PFSK-1 (cell line): ENCODE data around the gene BRIX1.

Experiments used
- FOXP2 ChIP-seq: optimal IDR thresholded peaks from 2 replicates; pipeline ENCODE3; 2011; ENCODE audit warnings: borderline replicate concordance, control low read depth, inconsistent platforms; ENCODE audit not compliant: insufficient read depth; ENCODE audit errors: extremely low read length, extremely low read depth
- POLR2AphosphoS5 ChIP-seq: IDR thresholded peaks from 2 replicates; pipeline ENCODE4 v1.6.1; 2012; ENCODE audit warnings: low read depth, mild to moderate bottlenecking, control low read depth, low read length, moderate library complexity
- SIN3A ChIP-seq: IDR thresholded peaks from 2 replicates; pipeline ENCODE4 v1.6.1; 2012; ENCODE audit warnings: mild to moderate bottlenecking, low read length, moderate library complexity, borderline replicate concordance; ENCODE audit not compliant: insufficient read depth
- TAF1 ChIP-seq: IDR thresholded peaks from 2 replicates; pipeline ENCODE4 v1.6.1; 2012; ENCODE audit warnings: low read length, control low read depth, borderline replicate concordance; ENCODE audit not compliant: insufficient read depth
- TF ChIP-seq, protein P1 (sequence below), 2 experiments: IDR thresholded peaks; 2 replicates each; pipeline versions ENCODE4 v1.6.1 to v1.8.0; 2011 to 2012; ENCODE audit warnings: low read depth in 2 of 2, low read length in 2 of 2, control low read depth in 1 of 2, inconsistent platforms in 1 of 2, mild to moderate bottlenecking in 1 of 2, moderate library complexity in 1 of 2; ENCODE audit not compliant: insufficient read depth in 1 of 2

DNA sequence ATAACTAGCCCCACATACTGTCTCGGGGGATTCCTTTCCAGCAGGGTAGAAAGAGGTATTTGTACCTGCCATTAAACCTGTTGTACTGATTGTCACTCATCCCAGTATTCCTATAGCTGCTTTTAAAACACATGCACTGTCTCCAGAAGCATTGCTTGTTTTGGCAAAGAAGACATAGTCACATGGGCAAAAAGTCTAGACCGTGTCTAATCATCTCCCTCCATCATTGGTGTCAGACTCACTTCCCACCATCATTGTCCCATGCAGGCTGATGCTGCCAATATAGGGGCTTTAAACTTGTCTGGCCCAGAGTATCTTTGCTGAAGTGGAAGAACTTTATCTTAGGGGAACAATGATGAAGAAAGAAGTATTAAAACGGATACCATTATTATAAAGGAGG lies 26.4 kb downstream of the BRIX1 start:
- TF ChIP-seq SIN3A, result no peak
- TF ChIP-seq POLR2AphosphoS5, result no peak
- no peak for TF ChIP-seq TAF1
- TF ChIP-seq, protein P1, sequence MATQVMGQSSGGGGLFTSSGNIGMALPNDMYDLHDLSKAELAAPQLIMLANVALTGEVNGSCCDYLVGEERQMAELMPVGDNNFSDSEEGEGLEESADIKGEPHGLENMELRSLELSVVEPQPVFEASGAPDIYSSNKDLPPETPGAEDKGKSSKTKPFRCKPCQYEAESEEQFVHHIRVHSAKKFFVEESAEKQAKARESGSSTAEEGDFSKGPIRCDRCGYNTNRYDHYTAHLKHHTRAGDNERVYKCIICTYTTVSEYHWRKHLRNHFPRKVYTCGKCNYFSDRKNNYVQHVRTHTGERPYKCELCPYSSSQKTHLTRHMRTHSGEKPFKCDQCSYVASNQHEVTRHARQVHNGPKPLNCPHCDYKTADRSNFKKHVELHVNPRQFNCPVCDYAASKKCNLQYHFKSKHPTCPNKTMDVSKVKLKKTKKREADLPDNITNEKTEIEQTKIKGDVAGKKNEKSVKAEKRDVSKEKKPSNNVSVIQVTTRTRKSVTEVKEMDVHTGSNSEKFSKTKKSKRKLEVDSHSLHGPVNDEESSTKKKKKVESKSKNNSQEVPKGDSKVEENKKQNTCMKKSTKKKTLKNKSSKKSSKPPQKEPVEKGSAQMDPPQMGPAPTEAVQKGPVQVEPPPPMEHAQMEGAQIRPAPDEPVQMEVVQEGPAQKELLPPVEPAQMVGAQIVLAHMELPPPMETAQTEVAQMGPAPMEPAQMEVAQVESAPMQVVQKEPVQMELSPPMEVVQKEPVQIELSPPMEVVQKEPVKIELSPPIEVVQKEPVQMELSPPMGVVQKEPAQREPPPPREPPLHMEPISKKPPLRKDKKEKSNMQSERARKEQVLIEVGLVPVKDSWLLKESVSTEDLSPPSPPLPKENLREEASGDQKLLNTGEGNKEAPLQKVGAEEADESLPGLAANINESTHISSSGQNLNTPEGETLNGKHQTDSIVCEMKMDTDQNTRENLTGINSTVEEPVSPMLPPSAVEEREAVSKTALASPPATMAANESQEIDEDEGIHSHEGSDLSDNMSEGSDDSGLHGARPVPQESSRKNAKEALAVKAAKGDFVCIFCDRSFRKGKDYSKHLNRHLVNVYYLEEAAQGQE (IDR thresholded peaks at IDR 0.05; ENCODE audit: insufficient read depth in 1 of 2, low read depth in 2 of 2, low read length in 2 of 2), result no peak
- TF ChIP-seq FOXP2, result no peak
